Measurements from ENCODE around the gene TRAF5.
"Not testable (repeated sequence)": the region's sequence is repeated elsewhere in the genome, so short reads cannot be mapped to it uniquely, and the experiment has no call there.

Gene TRAF5, protein sequence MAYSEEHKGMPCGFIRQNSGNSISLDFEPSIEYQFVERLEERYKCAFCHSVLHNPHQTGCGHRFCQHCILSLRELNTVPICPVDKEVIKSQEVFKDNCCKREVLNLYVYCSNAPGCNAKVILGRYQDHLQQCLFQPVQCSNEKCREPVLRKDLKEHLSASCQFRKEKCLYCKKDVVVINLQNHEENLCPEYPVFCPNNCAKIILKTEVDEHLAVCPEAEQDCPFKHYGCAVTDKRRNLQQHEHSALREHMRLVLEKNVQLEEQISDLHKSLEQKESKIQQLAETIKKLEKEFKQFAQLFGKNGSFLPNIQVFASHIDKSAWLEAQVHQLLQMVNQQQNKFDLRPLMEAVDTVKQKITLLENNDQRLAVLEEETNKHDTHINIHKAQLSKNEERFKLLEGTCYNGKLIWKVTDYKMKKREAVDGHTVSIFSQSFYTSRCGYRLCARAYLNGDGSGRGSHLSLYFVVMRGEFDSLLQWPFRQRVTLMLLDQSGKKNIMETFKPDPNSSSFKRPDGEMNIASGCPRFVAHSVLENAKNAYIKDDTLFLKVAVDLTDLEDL

DNA sequence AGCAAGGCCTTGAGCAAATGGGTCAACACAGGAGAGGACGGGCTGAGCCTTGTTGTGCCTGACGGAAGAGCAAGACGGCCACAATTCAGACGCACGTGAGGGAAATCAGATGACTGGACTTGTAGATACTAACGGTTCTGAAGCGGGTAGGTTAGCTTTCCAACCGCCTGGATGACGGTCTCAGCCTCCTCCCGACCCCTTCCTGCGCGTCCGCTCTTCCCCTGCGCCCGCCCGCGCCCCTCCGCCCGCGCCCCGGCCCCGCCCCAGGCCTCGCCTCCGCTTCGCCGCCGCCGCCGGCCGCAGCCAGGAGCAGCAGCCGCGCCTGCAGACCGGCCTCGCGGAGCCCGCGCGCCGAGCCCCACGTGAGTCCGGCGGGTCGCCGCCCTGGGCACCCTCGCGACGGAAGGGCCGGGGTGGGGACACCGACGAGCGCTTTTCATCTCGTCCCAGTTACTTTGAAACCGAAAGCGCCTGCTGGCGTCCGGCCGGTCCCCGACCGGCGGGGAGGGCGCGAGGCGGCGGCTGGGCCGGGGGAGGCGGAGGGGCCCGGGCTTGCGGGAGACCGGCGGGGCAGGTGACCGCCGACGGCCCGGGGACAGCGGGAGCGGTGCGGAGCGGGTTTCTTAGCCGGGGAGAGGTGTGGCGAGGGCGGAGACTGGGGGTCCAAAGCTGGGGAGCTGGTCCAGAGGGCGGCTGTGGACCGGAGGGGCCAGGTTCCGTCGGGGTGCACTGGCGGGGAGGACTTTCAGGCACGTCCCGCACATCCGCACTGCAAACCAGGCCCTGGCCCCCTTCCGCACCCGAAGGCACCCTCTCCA, at the start of gene TRAF5:
TSS of gene TRAF5 (plus strand) at position 306 of the 818 bp plus-strand sequence. CDS start 26,407 bp downstream, outside the sequence.
- no peak within 1 kb of the TSS for H3K27ac ChIP-seq
- no peak for DNase-seq (ENCODE audit: low read depth, low spot score)

GRCh38 chr1:211279340-211279739, 47.3 kb upstream of the TRAF5 start:
- no peak for DNase-seq (ENCODE audit: low read depth, low spot score)
- no peak overlapping the region for H3K27ac ChIP-seq

DNA sequence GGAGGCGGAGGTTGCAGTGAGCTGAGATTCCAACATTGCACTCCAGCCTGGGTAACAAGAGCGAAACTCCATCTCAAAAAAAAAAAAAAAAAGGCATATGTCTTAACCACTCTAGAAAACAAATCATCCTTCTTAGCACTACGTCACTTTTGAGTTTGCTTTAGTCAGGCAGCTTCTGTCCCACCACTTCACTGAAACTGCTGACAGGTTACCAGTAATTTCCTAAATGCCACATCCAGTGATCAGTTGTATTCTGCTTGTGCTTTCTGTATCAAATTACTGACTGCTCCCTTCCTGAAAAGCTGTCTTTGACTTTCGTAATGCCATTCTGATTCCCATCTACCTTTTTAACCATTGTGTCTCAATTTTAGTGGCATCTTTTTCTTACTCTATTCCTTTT, 45.7 kb upstream of the TRAF5 start:
- H3K27ac ChIP-seq: no peak overlapping the region
- no peak for DNase-seq (ENCODE audit: low read depth, low spot score)

DNA sequence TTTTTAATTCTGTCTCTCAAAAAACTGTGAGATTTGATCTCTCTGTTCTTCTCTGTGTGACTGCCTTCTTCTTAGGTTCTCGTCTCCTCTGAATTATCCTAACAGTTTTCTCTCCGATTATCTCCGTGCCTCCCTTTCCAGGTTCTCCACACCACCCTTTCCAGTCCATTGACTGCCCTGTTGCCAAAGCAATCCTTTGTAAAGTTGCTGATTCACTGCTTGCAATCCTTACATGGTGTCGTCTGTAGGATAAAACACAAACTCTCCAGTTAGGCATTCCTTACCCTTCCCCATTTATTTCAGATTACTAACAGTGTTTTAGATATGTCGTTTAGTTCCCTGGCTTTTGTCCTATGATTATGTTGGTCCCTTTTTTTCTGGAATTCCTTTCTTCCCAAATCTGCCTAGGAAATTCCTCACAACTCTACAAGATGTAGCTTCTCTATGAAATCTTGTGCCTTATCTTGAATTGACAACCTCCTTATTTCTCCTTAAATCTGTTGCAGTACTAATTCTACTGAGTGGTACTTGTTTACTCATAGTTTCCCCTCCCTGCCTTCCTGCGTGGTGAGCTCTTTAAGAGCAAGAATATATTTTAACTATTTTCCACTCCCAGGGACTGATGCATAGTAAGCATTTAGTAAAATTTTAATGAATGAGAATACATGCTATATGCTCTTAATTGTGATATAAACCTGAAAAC, 45.2 kb upstream of the TRAF5 start:
- DNase-seq (ENCODE audit: low read depth, low spot score): no peak
- H3K27ac ChIP-seq: no peak overlapping the region

DNA sequence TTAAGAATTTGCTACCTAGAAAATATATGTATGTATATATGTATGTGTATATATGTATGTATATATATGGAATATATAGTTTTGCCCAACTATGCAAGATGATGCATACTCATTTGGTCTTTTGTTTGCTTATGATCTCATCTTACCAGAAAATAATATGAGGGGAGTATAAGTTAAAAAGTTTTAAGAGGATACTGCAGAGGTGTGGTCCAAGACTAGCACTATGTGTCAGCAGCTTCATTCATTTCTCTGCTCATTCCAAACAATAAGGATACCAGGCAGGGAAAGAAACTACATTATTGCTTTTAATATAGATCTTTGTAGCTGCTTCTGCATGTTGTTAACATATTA, 44.6 kb upstream of the TRAF5 start:
- DNase-seq (ENCODE audit: low read depth, low spot score): no peak
- H3K27ac ChIP-seq: no peak overlapping the region

- DNase-seq (ENCODE audit: low read depth, low spot score): no peak
- H3K27ac ChIP-seq: no peak overlapping the region
Observed at GRCh38 chr1:211285196-211285595, 41.4 kb upstream of the TRAF5 start.

DNA sequence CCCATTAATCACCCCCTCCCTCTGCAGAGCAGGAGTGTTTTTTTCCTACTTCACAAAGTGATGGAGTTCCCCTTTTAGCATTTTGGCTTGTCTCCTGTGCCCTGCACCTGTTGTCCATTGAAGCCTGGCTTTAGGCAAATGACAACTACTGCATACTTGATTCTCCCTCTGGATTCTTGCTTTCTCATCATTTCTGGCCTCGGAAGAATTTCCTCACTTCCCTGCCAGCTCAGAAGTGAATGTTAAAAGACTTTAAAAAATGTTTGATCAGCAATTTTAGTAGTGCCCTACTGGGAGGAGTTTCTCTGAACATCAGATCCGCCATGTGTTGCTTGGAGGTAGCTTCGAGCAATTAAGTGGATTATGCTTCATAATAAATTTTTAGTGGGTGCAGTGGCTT, 39.4 kb upstream of the TRAF5 start:
- no peak overlapping the region for H3K27ac ChIP-seq
- DNase-seq (ENCODE audit: low read depth, low spot score): no peak

DNA sequence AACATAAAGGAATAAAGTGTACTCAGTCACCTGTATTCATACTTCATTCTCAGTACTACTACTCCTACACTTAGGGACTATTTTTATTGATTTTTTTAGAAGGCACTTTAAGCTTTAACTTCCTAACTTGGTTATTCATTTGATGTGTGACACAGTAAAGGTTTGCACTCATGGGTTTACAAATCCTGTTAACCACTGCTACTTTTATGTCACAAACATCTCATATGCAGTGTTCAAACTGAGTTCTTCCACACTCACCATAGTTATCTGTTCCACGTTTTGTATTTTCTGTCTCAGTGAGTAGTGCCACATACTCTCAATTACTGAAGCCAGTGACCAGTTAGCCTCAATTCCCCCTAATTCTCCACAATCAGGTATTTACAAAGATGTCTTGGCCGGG, 34.2 kb upstream of the TRAF5 start:
- no peak overlapping the region for H3K27ac ChIP-seq
- no peak for DNase-seq (ENCODE audit: low read depth, low spot score)

GRCh38 chr1:211296396-211296795, 30.2 kb upstream of the TRAF5 start:
- DNase-seq (ENCODE audit: low read depth, low spot score): no peak

DNA sequence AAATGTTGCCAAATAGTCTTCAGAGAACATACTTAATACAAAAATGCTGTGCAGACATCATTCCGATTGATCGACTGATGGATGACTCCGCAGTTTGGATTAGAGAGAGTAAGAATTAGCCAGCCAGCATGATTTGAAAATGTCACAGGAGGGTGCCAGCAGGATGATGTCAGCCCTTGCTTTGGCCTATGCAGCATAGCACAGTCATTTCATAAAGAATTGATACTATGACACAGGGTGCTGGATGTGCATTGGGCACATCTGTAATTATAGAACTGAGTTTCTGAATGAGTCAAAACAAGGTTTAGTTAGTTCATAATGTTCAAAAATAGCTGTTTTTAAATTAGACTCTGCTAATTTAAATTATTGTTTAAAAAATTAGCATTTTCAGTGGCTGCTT, 21.6 kb upstream of the TRAF5 start:
- DNase-seq (ENCODE audit: low read depth, low spot score): no peak

More at GRCh38 chr1:211296396-211296795, 30.2 kb upstream of the TRAF5 start:
- H3K27ac ChIP-seq: no peak overlapping the region

GRCh38 chr1:211309617-211310016, 17.0 kb upstream of the TRAF5 start:
- DNase-seq (ENCODE audit: low read depth, low spot score): no peak
- H3K27ac ChIP-seq: no peak overlapping the region

More for the DNA sequence above, 21.6 kb upstream of the TRAF5 start:
- peak overlapping the region; percentile 5 for H3K27ac ChIP-seq

GRCh38 chr1:211313392-211313791, 13.2 kb upstream of the TRAF5 start:
- H3K27ac ChIP-seq: no peak overlapping the region
- no peak for DNase-seq (ENCODE audit: low read depth, low spot score)

DNA sequence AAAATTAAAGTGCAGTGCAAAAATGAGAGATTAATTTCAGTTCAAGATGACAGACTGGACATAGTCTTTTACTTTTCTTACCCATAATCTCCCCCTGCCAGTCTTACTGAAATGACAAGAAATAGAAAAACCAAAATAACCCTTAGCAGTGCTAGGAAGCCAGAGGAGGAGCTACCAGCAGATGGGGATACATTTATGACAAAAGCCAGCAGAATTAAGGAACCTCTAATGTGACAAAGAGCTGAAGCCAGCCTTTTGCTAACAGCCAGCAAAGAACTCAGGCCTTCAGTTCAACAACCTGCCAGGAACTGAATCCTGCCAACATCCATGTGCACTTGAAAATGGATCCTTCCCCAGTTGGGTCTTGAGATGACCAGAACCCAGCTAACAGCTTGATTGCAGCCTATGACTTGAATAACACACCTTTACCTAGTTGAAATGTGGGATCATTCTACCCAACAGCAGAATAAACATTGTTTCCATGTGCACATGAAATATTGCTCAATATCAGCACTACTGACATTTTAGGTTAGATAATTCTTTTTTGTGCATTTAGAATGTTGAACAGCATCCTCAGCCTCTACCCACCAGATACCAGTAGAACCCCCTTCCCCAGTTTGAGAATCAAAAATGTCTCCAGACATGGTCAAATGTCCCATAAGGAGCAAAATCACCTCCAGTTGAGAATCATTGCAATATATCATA, 7.9 kb upstream of the TRAF5 start:
- DNase-seq (ENCODE audit: low read depth, low spot score): no peak
- no peak overlapping the region for H3K27ac ChIP-seq

DNA sequence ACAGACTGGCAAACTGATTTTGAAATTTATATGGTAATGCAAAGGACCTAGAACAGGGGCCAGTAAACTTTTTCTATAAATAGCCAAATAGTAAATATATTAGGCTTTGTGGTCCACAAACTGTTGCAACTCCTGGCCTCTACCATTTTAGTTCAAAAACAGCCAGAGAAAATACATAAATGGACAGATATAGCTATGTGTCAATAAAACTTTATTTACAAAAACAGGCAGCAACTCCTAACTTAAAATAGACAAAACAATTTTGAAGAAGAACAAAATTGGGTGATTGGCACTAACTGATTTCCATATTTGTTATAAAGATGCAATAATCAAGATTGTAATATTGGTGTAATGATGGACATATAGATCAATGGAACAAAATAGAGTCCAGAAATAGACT, 6.7 kb upstream of the TRAF5 start:
- DNase-seq (ENCODE audit: low read depth, low spot score): no peak
- no peak overlapping the region for H3K27ac ChIP-seq

- no peak for DNase-seq (ENCODE audit: low read depth, low spot score)
- no peak overlapping the region for H3K27ac ChIP-seq
Observed at GRCh38 chr1:211320980-211321379, 5.7 kb upstream of the TRAF5 start.

DNA sequence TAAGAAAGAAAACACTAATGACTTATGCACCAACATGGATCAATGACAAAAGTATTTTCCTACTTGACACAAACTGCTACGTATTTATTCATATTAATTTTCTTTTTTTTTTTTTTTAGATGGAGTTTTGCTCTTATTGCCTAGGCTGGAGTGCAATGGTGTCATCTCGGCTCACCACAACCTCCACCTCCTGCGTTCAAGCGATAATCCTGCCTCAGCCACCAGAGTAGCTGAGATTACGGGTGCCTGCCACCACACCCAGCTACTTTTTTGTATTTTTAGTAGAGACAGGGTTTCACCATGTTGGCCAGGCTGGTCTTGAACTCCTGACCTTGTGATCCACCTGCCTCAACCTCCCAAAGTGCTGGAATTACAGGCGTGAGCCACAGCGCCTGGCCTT, 5.0 kb upstream of the TRAF5 start:
- not testable (repeated sequence) for H3K27ac ChIP-seq; DNase-seq (ENCODE audit: low read depth, low spot score)

DNA sequence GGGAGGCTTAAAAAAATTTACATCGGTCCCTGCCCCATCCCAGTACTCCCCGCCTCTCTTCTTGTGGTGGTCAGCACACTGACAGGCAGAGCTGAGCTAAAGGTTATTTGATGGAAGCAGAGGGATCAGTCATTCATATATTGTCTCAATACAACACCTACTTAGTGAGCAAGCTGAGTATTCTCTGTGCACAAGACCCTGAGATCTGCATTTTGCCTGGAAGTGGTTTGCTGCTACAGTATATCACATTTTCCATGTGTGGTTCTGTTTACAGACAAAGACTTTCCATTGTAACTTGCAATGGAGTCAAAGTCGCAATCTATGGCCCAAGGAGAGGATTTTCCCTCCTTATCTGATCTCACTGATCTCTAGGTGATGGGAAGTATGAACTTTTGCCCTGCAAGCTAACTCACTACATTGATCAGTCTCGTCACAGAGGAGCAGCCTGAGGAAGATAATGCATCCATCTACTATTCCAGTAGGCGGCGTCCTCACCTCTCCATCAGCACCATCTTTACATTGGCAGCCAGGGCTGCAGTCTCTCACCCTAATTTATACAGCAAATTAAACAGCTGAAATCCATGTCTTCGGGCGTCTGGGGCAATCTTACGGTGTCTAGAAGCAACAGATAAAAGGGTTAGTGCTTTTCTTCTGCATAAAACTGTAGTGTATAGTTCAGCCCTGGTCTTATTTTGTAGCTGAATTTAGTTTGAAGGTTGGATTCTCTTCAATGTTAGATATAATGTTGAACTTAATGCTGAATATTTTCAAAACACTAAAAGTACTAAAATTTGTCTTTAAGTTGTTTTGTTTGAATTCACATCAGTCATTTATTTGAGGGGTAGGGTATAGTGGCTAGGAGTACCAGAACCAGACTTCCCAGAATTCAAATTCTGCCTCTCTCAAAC, 3.2 kb upstream of the TRAF5 start:
- DNase-seq (ENCODE audit: low read depth, low spot score): no peak
- H3K27ac ChIP-seq: no peak overlapping the region

DNA sequence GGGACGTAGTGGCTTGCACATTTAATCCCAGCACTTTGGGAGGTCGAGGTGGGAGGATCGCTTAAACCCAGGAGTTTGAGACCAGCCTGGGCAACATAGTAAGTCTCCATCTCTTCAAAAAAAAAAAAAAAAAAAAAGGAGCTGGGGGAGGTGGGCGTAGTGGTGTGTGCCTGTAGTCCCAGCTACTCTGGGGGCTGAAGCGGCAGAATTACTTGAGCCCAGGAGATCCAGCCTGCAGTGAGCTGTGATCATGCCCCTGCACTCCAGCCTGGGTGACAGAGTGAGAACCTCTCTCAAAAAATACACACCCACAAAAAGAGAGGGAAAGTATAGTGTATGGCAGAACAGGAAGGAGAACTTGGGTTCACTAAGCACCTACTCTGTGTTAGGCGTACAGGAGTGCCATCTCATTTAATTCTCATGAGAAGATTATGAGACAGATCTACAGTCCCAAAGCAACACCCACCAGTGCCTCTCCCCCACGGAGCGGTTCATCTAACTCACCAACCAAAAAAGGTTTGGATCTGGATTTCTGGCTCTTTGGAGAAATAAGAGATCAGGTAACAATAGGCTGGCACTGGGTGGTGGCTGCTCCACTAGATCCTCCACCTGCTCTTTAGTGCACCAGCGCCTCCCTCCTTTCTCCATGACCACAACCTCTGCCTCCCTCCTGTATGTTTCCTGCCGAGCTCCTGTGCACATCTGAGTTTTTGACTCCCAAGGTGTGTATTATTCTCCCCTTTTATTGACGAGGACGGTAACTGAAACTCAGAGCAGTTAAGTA, 1.4 kb upstream of the TRAF5 start:
- no peak for DNase-seq (ENCODE audit: low read depth, low spot score)
- H3K27ac ChIP-seq: no peak overlapping the region
